DND-41 (cell line): ENCODE results near the gene DLX5.
A peak's percentile ranks its signal among the peaks of the same experiment; 100 is the strongest.
"Not testable (repeated sequence)": the region's sequence is repeated elsewhere in the genome, so short reads cannot be mapped to it uniquely, and the experiment has no call there.

Experiments used
- ATAC-seq: fragments of 200-7000 bp; cut with Tn5 transposase; 3 replicates; pipeline ENCODE4 v1.9.1; 2021; ENCODE audit warnings: low read depth; ENCODE audit not compliant: insufficient read depth
- DNase-seq: peaks from one replicate; pipeline ENCODE4 v3.0.0-alpha.2; 2020
- H2AFZ ChIP-seq: 2 replicates; pipeline ENCODE4 v1.6.0; 2012; ENCODE audit warnings: low read depth, low read length
- H3K27ac ChIP-seq: 2 replicates; pipeline ENCODE4 v1.5.1; 2012; ENCODE audit warnings: low read length, inconsistent platforms
- H3K27me3 ChIP-seq: fragments of 200-600 bp; sonication (generic); 2 replicates; pipeline ENCODE4 v1.6.0; 2012; ENCODE audit warnings: low read length, mild to moderate bottlenecking, inconsistent platforms; ENCODE audit not compliant: insufficient read depth, poor library complexity
- H3K36me3 ChIP-seq: 2 replicates; pipeline ENCODE4 v1.5.1; 2012; ENCODE audit warnings: low read length, inconsistent platforms; ENCODE audit not compliant: insufficient read depth
- H3K4me1 ChIP-seq: 2 replicates; pipeline ENCODE4 v1.5.1; 2012; ENCODE audit warnings: mild to moderate bottlenecking, low read length; ENCODE audit not compliant: insufficient read depth
- H3K4me2 ChIP-seq: 2 replicates; pipeline ENCODE4 v1.6.0; 2012; ENCODE audit warnings: mild to moderate bottlenecking, moderate library complexity, low read length, inconsistent platforms; ENCODE audit not compliant: insufficient read depth
- H3K4me3 ChIP-seq, 2 experiments: fragments of 200-600 bp in 1 of 2; shearing (Covaris generic) in 1 of 2; 2 replicates each; pipeline ENCODE4 v1.5.1; 2012 to 2016; ENCODE audit warnings: inconsistent platforms in 2 of 2, low read length in 2 of 2, mild to moderate bottlenecking in 2 of 2, low read depth in 1 of 2, moderate library complexity in 1 of 2
- H3K79me2 ChIP-seq: 2 replicates; pipeline ENCODE4 v1.6.0; 2012; ENCODE audit warnings: low read length, inconsistent platforms; ENCODE audit not compliant: insufficient read depth
- H3K9ac ChIP-seq: 2 replicates; pipeline ENCODE4 v1.6.0; 2012; ENCODE audit warnings: low read depth, mild to moderate bottlenecking, inconsistent platforms, low read length, moderate library complexity
- H3K9me3 ChIP-seq: 2 replicates; pipeline ENCODE4 v1.5.1; 2012; ENCODE audit warnings: low read length, moderate library complexity, mild to moderate bottlenecking, inconsistent platforms; ENCODE audit not compliant: insufficient read depth, severe bottlenecking
- H4K20me1 ChIP-seq: 2 replicates; pipeline ENCODE4 v1.6.0; 2012; ENCODE audit warnings: low read length; ENCODE audit not compliant: insufficient read depth
- EZH2 ChIP-seq: IDR thresholded peaks from 3 replicates; pipeline ENCODE4 v1.6.1; 2012; ENCODE audit warnings: borderline replicate concordance, low read depth, mild to moderate bottlenecking, moderate library complexity, low read length, inconsistent platforms; ENCODE audit not compliant: severe bottlenecking
- TF ChIP-seq, protein P1 (sequence below): IDR thresholded peaks from 2 replicates; pipeline ENCODE4 v1.5.1; 2012; ENCODE audit warnings: borderline replicate concordance, low read length, moderate library complexity, mild to moderate bottlenecking; ENCODE audit not compliant: poor library complexity, severe bottlenecking; ENCODE audit errors: extremely low read depth

The DLX5 gene

DNA sequence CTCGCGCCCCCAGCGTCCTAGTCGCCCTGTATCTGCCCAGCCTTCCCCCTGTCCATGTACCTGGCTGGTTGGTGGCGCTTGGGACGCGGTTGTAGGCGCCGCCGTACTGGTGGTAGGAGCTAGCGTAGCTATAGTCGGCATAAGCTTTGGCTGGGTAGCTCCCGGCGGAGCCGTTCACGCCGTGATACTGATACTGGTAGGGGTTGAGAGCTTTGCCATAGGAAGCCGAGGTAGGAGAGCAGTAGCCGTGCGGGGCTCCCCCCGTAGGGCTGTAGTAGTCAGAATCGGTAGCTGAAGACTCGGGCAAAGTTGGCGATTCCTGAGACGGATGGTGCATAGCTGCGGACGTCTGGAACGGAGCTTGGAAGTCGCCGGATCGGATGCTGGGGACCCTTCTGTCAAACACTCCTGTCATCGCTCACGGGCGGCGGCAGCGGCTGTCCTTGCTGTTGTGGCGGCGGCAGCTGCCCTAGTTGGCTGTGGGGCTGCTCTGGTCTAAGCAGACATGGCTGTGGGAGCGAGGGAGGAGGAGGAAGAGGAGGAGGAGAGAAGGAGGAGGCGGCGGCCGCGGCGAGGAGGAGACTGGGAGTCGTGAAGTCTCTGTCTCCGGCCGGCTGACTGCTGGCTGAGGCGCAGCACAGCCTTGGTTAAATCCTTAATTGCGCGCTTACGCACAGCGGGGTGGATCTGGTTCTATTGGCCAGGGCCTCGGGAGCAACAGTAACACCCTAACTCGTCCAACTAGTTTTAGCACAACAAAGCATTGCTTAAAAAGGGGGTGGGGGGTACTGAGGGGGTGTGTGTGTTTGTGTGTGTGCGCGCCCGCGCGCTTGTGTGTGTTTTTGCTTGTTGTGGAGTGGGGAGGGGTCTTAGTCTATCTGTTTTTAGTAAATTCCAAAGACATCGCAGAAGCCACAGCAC, at the start of gene DLX5:
TSS of gene DLX5 (minus strand) at position 623 of the 921 bp plus-strand sequence. CDS start at position 415, 208 bp downstream.
- no peaks in the 10 kb centered on the region for H3K9me3 ChIP-seq
- no peaks in the 10 kb centered on the region for H4K20me1 ChIP-seq
- TF ChIP-seq, protein P1, sequence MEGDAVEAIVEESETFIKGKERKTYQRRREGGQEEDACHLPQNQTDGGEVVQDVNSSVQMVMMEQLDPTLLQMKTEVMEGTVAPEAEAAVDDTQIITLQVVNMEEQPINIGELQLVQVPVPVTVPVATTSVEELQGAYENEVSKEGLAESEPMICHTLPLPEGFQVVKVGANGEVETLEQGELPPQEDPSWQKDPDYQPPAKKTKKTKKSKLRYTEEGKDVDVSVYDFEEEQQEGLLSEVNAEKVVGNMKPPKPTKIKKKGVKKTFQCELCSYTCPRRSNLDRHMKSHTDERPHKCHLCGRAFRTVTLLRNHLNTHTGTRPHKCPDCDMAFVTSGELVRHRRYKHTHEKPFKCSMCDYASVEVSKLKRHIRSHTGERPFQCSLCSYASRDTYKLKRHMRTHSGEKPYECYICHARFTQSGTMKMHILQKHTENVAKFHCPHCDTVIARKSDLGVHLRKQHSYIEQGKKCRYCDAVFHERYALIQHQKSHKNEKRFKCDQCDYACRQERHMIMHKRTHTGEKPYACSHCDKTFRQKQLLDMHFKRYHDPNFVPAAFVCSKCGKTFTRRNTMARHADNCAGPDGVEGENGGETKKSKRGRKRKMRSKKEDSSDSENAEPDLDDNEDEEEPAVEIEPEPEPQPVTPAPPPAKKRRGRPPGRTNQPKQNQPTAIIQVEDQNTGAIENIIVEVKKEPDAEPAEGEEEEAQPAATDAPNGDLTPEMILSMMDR = no peak
- no peak for TF ChIP-seq EZH2
- no peak within 1 kb of the TSS for H3K9ac ChIP-seq
- H2AFZ ChIP-seq = no peak within 1 kb of the TSS
- no peaks in the 10 kb centered on the region for H3K79me2 ChIP-seq
- no peak for ATAC-seq
- no peaks in the 10 kb centered on the region for H3K36me3 ChIP-seq
- H3K27ac ChIP-seq = no peak within 1 kb of the TSS
- no peak within 1 kb of the TSS for H3K4me2 ChIP-seq
- DNase-seq = no peak
- peaks cover 5% of the 10 kb centered on the region for H3K27me3 ChIP-seq
- no peak within 1 kb of the TSS for H3K4me3 ChIP-seq
- no peaks in the 10 kb centered on the region for H3K4me1 ChIP-seq

DNA sequence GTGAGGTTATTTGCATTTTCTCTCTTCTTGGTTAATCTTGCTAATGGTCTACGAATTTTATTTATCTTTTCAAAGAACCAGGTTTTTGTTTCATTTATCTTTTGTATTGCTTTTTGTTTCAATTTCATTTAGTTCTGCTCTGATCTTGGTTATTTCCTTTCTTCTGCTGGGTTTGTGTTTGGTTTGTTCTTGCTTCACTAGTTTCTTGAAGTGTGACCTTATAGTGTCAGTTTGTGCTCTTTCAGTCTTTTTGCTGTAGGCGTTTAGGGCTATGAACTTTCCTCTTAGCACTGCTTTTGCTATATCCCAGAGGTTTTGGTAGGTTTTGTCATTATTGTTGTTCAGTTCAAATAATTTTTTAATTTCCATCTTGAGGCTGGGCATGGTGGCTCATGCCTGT, 47.4 kb upstream of the DLX5 start:
- H4K20me1 ChIP-seq, H3K36me3 ChIP-seq, H3K9ac ChIP-seq, DNase-seq, ATAC-seq, H3K79me2 ChIP-seq, H3K4me1 ChIP-seq, H3K4me3 ChIP-seq, H3K27me3 ChIP-seq, H3K9me3 ChIP-seq, H3K27ac ChIP-seq, H3K4me2 ChIP-seq, H2AFZ ChIP-seq: not testable (repeated sequence)

DNA sequence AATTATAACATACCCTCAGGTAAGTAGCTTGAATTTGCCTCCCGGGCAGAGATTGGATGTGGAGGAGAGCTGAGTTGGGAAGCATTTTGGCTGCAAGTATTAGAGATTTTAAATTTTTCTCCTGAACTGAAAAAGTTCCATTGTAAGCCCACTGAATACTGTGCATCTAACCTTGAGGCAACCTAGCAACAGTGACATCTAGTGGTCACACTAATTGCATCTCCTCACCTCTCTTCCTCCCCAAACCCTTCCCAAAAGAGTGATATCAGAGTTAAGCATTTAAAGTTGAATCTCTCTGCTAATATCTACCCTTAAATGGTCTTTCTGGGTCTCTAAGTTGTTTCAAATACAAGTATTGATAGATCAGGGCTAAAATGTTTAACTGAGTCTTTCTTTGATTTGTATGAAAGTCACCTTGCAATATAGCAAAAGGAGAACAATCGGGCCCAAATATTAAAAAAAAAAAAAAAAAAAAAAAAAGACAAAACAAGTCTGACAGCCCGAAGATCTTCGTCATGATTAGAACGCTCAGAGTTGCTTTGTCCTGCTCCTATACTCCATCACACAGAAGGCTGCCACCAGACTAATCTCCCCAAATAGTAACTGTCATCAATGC, 40.4 kb upstream of the DLX5 start:
- Histone ChIP-seq H3K4me3 (no peak overlapping the region), H3K9ac (no peak overlapping the region), H3K9me3 (no peaks in the 10 kb centered on the region), H3K79me2 (no peaks in the 10 kb centered on the region), H3K27ac (no peak overlapping the region), H3K36me3 (no peaks in the 10 kb centered on the region), H2AFZ (no peak overlapping the region), H3K4me2 (no peak overlapping the region), H3K4me1 (no peaks in the 10 kb centered on the region), H4K20me1 (no peaks in the 10 kb centered on the region), H3K27me3 (no peaks in the 10 kb centered on the region)
- ATAC-seq (peak; percentile 87), DNase-seq (peak; percentile 25)
- no peak for TF ChIP-seq EZH2
- TF ChIP-seq, protein P1 = peak; percentile 80

DNA sequence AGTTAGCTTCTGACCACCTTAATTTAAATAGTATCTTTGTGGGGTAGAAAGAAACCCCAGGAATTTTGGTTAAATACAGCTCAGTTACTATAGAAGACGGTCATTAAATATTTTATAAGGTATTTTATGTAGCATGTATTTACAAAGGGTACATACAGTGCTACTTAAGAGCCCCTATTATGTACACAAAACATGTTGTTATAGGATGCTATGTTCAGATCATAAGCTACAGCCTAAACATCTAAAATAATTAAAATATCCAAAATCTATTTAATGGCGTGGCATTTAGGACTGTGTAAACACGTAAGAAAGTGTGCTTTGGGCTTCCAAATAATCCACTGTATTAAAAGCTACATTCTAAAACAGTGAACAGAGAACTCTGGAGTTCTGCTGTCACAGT, 39.4 kb upstream of the DLX5 start:
- Histone ChIP-seq H3K9ac (no peak overlapping the region), H3K9me3 (no peaks in the 10 kb centered on the region), H2AFZ (no peak overlapping the region), H4K20me1 (no peaks in the 10 kb centered on the region), H3K79me2 (no peaks in the 10 kb centered on the region), H3K36me3 (no peaks in the 10 kb centered on the region), H3K4me1 (no peaks in the 10 kb centered on the region), H3K4me3 (no peak overlapping the region), H3K27ac (no peak overlapping the region), H3K27me3 (no peaks in the 10 kb centered on the region), H3K4me2 (no peak overlapping the region)
- no peak for ATAC-seq
- no peak for DNase-seq
- TF ChIP-seq, protein P1 = no peak
- TF ChIP-seq EZH2 = no peak
